K562 (cell line): ENCODE results near the gene CEP57. TPM values are rescaled to one million over a fixed set of nuclear protein-coding genes. Genes with fewer than 3 reads are reported as not detected.

Experiments
- ATAC-seq: fragments of 200-7000 bp; cut with Tn5 transposase; 3 replicates; pipeline ENCODE4 v1.9.1; 2020; ENCODE audit warnings: moderate library complexity
- BruUV-seq: library from RNA; stranded (reverse); fragments of 400-500 nt; replicated peaks from 2 replicates; lab custom pipeline; 2021; lab: Mats Ljungman, UMichigan
- CTCF ChIA-PET: fragments of 300-600 bp; formaldehyde crosslinking; extraction: SDS; loops from one replicate; lab custom pipeline; 2021; ENCODE audit warnings: low intra/inter-chr PET ratio; lab: Yijun Ruan, JAX
- POLR2A ChIA-PET: fragments of 300-600, 350-650 bp; sonication (Branson Sonifier 250); formaldehyde crosslinking; extraction: SDS; loops from one replicate; lab custom pipeline; 2021; ENCODE audit warnings: antibody characterized with exemption, inconsistent platforms; lab: Yijun Ruan, JAX
- DNase-seq, 4 experiments: peaks; one replicate each; pipeline versions ENCODE4 v3.0.0 to v3.0.0-alpha.2; 2011 to 2018; ENCODE audit warnings: low spot score in 3 of 4, mixed read lengths in 3 of 4; ENCODE audit errors: extremely low read depth in 1 of 4
- FAIRE-seq: peaks from 2 replicates; lab custom pipeline; 2011; peaks lifted over from hg19 to GRCh38; lab: Jason Lieb, UNC
- H2AFZ ChIP-seq: 2 replicates; pipeline ENCODE4 v1.6.0; 2011; ENCODE audit warnings: low read depth, low read length, control low read depth, inconsistent platforms
- H3K27ac ChIP-seq: fragments of 200-600 bp; 3 replicates; pipeline ENCODE4 v1.8.0; 2011; ENCODE audit warnings: low read depth, mild to moderate bottlenecking, control low read depth, inconsistent platforms, low read length, moderate library complexity, mixed read lengths; ENCODE audit errors: extremely low read depth
- H3K27me3 ChIP-seq, 2 experiments: fragments of 300-600 bp in 1 of 2; 2 replicates in 1 of 2; 3 replicates in 1 of 2; pipeline versions ENCODE4 v1.6.0 to v1.8.0; 2011; ENCODE audit warnings: inconsistent platforms in 2 of 2, low read length in 2 of 2, mild to moderate bottlenecking in 1 of 2, mixed read lengths in 1 of 2, moderate library complexity in 1 of 2; ENCODE audit not compliant: control insufficient read depth in 2 of 2, insufficient read depth in 2 of 2
- H3K36me3 ChIP-seq: fragments of 300-600 bp; 3 replicates; pipeline ENCODE4 v1.8.0; 2011; ENCODE audit warnings: mild to moderate bottlenecking, low read length, inconsistent platforms; ENCODE audit not compliant: control insufficient read depth, insufficient read depth
- H3K4me1 ChIP-seq, 2 experiments: fragments of 200-600 bp in 1 of 2; replicated peaks in 1 of 2; 2 replicates in 1 of 2; 3 replicates in 1 of 2; pipeline versions ENCODE4 v1.5.1 to v1.8.0; 2011; ENCODE audit warnings: inconsistent platforms in 2 of 2, low read length in 2 of 2, mild to moderate bottlenecking in 1 of 2, mixed read lengths in 1 of 2, moderate library complexity in 1 of 2; ENCODE audit not compliant: control insufficient read depth in 2 of 2, insufficient read depth in 2 of 2
- H3K4me2 ChIP-seq: 2 replicates; pipeline ENCODE4 v1.6.1; 2011; ENCODE audit warnings: low read length, control low read depth, inconsistent platforms, mixed read lengths; ENCODE audit not compliant: insufficient read depth
- H3K4me3 ChIP-seq: fragments of 200-600 bp; sonication (generic), shearing (Covaris generic); 2 replicates; pipeline ENCODE4 v1.5.1; 2016; ENCODE audit warnings: control low read depth, inconsistent platforms
- H3K79me2 ChIP-seq: fragments of 200-600 bp; 3 replicates; pipeline ENCODE4 v1.8.0; 2011; ENCODE audit warnings: low read length, inconsistent platforms; ENCODE audit not compliant: control insufficient read depth, insufficient read depth
- H3K9ac ChIP-seq, 2 experiments: 2 replicates each; pipeline versions ENCODE4 v1.6.0 to v1.6.1; 2011; ENCODE audit warnings: low read depth in 2 of 2, low read length in 2 of 2, control low read depth in 1 of 2, inconsistent platforms in 1 of 2, mild to moderate bottlenecking in 1 of 2, mixed read lengths in 1 of 2; ENCODE audit not compliant: insufficient read depth in 1 of 2
- H3K9me1 ChIP-seq: one replicate; pipeline ENCODE4 v1.6.0; 2011; ENCODE audit warnings: inconsistent platforms, mild to moderate bottlenecking, low read length, moderate library complexity; ENCODE audit not compliant: control insufficient read depth, insufficient read depth
- H3K9me3 ChIP-seq: replicated peaks from 2 replicates; pipeline ENCODE4 v1.5.1; 2011; ENCODE audit warnings: low read depth, low read length, inconsistent platforms; ENCODE audit not compliant: control insufficient read depth, insufficient read depth
- H4K20me1 ChIP-seq: replicated peaks from 2 replicates; pipeline ENCODE4 v1.6.1; 2011; ENCODE audit warnings: low read length, inconsistent platforms, mixed read lengths; ENCODE audit not compliant: control insufficient read depth, insufficient read depth
- ARID1B ChIP-seq: fragments of 450-650 bp; IDR thresholded peaks from 2 replicates; pipeline ENCODE4 v1.6.1; 2016; ENCODE audit warnings: antibody characterized with exemption, mild to moderate bottlenecking, inconsistent platforms
- DIDO1 ChIP-seq: fragments of 450-650 bp; IDR thresholded peaks from 2 replicates; pipeline ENCODE4 v1.6.1; 2016; ENCODE audit warnings: low read depth, missing biosample characterization, missing genetic modification characterization
- E4F1 ChIP-seq: fragments of 250-450 bp; sonication (Bioruptor Pico); IDR thresholded peaks from 2 replicates; pipeline ENCODE4 v1.5.0; 2021; ENCODE audit warnings: mild to moderate bottlenecking, borderline replicate concordance
- ETV6 ChIP-seq, 3 experiments: fragments of 150-350 bp in 1 of 3; sonication (generic) in 1 of 3; formaldehyde crosslinking in 1 of 3; IDR thresholded peaks; 2 replicates each; pipeline versions ENCODE4 v1.6.1 to v1.8.0; 2014 to 2022; ENCODE audit warnings: borderline replicate concordance in 2 of 3, low read depth in 2 of 3, antibody characterized with exemption in 1 of 3, low read length in 1 of 3, mild to moderate bottlenecking in 1 of 3, missing genetic modification reagents in 1 of 3
- JUNB ChIP-seq: fragments of 450-650 bp; formaldehyde crosslinking; conservative IDR thresholded peaks from 2 replicates; pipeline ENCODE4 v1.4.0; 2020; ENCODE audit warnings: mild to moderate bottlenecking
- MBD1 ChIP-seq: fragments of 250-450 bp; sonication (Bioruptor Pico); IDR thresholded peaks from 2 replicates; pipeline ENCODE4 v1.8.0; 2022; ENCODE audit warnings: inconsistent platforms
- PTBP1 ChIP-seq: fragments of 200-400 bp; formaldehyde crosslinking; IDR thresholded peaks from 2 replicates; pipeline ENCODE4 v1.6.1; 2017; ENCODE audit warnings: low read depth, low read length
- SAP30 ChIP-seq: fragments of 200-600 bp; sonication (generic); IDR thresholded peaks from 2 replicates; pipeline ENCODE4 v1.6.1; 2012; ENCODE audit warnings: borderline replicate concordance, low read depth, mild to moderate bottlenecking, moderate library complexity, low read length, control low read depth, inconsistent platforms; ENCODE audit not compliant: insufficient read depth, poor library complexity, severe bottlenecking
- SUPT5H ChIP-seq: fragments of 450-650 bp; IDR thresholded peaks from 2 replicates; pipeline ENCODE4 v1.6.1; 2016
- TAL1 ChIP-seq: fragments of 450-650 bp; IDR thresholded peaks from 2 replicates; pipeline ENCODE4 v1.6.1; 2016; ENCODE audit warnings: mild to moderate bottlenecking
- THRAP3 ChIP-seq: fragments of 450-650 bp; IDR thresholded peaks from 2 replicates; pipeline ENCODE4 v1.6.1; 2016; ENCODE audit warnings: mild to moderate bottlenecking, inconsistent platforms, borderline replicate concordance
- USF2 ChIP-seq: sonication (generic); formaldehyde crosslinking; IDR thresholded peaks from 2 replicates; pipeline ENCODE4 v1.5.0; 2020; ENCODE audit warnings: missing genetic modification reagents
- YBX1 ChIP-seq: fragments of 450-650 bp; IDR thresholded peaks from 2 replicates; pipeline ENCODE4 v1.7.1; 2016; ENCODE audit warnings: mild to moderate bottlenecking
- ZBTB5 ChIP-seq: fragments of 450-650 bp; IDR thresholded peaks from 2 replicates; pipeline ENCODE4 v1.6.1; 2017; ENCODE audit warnings: antibody characterized with exemption
- ZNF431 ChIP-seq: sonication (generic); formaldehyde crosslinking; IDR thresholded peaks from 2 replicates; pipeline ENCODE4 v1.8.0; 2022; ENCODE audit warnings: mild to moderate bottlenecking, missing genetic modification reagents
- ZNF696 ChIP-seq: fragments of 250-450 bp; sonication (Bioruptor Pico); conservative IDR thresholded peaks from 2 replicates; pipeline ENCODE4 v1.4.0; 2020; ENCODE audit warnings: mild to moderate bottlenecking, moderate library complexity
- ZNF785 ChIP-seq: fragments of 250-450 bp; sonication (Bioruptor Pico); IDR thresholded peaks from 2 replicates; pipeline ENCODE4 v1.4.0; 2020; ENCODE audit warnings: mild to moderate bottlenecking
- WGBS: fragments of 100-300 bp; shearing (Covaris generic); methylation state at CpG from one replicate; pipeline ENCODE4 v1.1.6; 2016; ENCODE audit warnings: low coverage, mixed read lengths; ENCODE audit not compliant: insufficient coverage; ENCODE audit errors: missing lambda C conversion rate; 5-methylcytosine and 5-hydroxymethylcytosine counted together
- in situ Hi-C: fragments of 300-500 bp; cut with MboI; formaldehyde crosslinking; loops from 4 replicates; pipeline ENCODE4 v1.15.0; 2018; ENCODE audit warnings: inconsistent platforms, mixed read lengths
- intact Hi-C: fragments of 100-400 bp; cut with micrococcal nuclease; formaldehyde crosslinking; loops from 2 replicates; pipeline ENCODE4 v1.14.2; 2022
- polyA plus RNA-seq, 8 experiments: library from polyadenylated mRNA; depleted of rRNA in 4 of 8; stranded (reverse) in 5 of 8; unstranded in 3 of 8; fragments of >200 nt; fragmentation: Nextera tagmentation in 2 of 8; fragmentation: Illumina TruSeq in 1 of 8; extraction: Ambion mirVana in 2 of 8; extraction: Trizol in 1 of 8; gene quantifications; 2 replicates each; pipeline versions ENCODE4 v1.2.1 to v1.2.3, GENCODE V29; 2011 to 2014; ENCODE audit warnings: inconsistent platforms in 1 of 8, missing spikeins in 1 of 8
- total RNA-seq, 7 experiments: library from RNA; depleted of rRNA in 6 of 7; stranded (reverse); fragments of >200 nt in 6 of 7; fragmentation: Illumina TruSeq in 2 of 7; extraction: Trizol in 2 of 7; gene quantifications; 2 replicates each; pipeline versions ENCODE4 v1.2.1 to v1.2.3, GENCODE V29; 2011 to 2021; ENCODE audit warnings: low replicate concordance in 1 of 7

Gene CEP57
- total and polyA plus RNA-seq, 9 of the 15 experiments (the other 6 are each of a cell fraction or from before 2014, with no cell fraction given), result 25.1 to 88.1 (median 65.2) TPM

- Histone ChIP-seq H3K27ac (no peak overlapping the region), H3K9me1 (no peaks in the 10 kb centered on the region), H3K9me3 (no peaks in the 10 kb centered on the region), H3K9ac (no peak overlapping the region), H3K79me2 (no peaks in the 10 kb centered on the region), H4K20me1 (no peaks in the 10 kb centered on the region), H3K4me3 (no peak overlapping the region), H3K4me1 (no peaks in the 10 kb centered on the region), H3K36me3 (peaks cover 69% of the 10 kb centered on the region), H3K4me2 (no peak overlapping the region), H2AFZ (no peak overlapping the region), H3K27me3 (no peaks in the 10 kb centered on the region)
- in situ Hi-C loops, result no loop called here
- DNase-seq (no peak), ATAC-seq (no peak), FAIRE-seq (peak; percentile 19)
- intact Hi-C loops, result no loop called here
- CTCF ChIA-PET, result no interaction called here
- POLR2A ChIA-PET, result interaction anchor here (1.3 kb wide), 1 partner anchor 35 kb away, joined by 3 read pairs; no protein-coding TSS in a partner anchor
- TF ChIP-seq ZNF785 (no peak), SUPT5H (no peak), YBX1 (no peak), ZBTB5 (no peak), TAL1 (no peak), ZNF431 (no peak), E4F1 (CRISPR knock-in tag) (no peak), DIDO1 (no peak), USF2 (no peak), PTBP1 (no peak), THRAP3 (no peak), ZNF696 (CRISPR knock-in tag) (no peak), MBD1 (CRISPR knock-in tag) (no peak), ARID1B (no peak), ETV6 (IDR thresholded peaks at IDR 0.05; ENCODE audit: borderline replicate concordance in 1 of 2, low read depth in 2 of 2, low read length in 1 of 2) (no peak), ETV6 (CRISPR knock-in tag; IDR thresholded peaks at IDR 0.05; ENCODE audit: borderline replicate concordance) (no peak), SAP30 (no peak), JUNB (CRISPR knock-in tag) (no peak)
- BruUV-seq, result no TSS peak
- 89% methylated on average over 4 of the region's 4 CpGs for WGBS
Measured at GRCh38 chr11:95827696-95828095, 37.4 kb downstream of the CEP57 start.
